Measurements from ENCODE around the gene NRXN2.
A peak's percentile ranks its signal among the peaks of the same experiment; 100 is the strongest.

The NRXN2 gene

DNA sequence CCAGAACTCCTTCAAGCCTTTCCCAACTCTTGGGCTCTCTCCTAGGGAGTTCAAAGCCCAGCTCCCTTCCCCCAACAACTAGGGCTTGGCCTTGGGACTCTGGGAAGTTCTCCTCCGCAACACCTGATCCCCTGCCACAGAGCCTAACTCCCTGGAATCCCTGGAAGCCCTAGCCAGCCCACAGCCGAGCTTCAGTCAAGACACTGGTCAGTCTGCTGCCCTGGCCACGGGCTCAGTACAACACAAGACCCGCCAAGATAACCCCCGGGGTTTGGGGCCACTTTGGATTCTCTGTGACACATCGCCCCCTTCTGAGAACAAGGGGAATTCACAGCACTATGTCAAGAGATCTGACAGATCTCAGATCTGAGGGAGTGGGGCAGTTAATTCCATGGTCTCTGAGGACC lies 73.7 kb downstream of the NRXN2 start:
- no peak for TF ChIP-seq GATA1 (IDR thresholded peaks at IDR 0.05; ENCODE audit: low read depth, low read length)
- no peak for TF ChIP-seq POLR2A (IDR thresholded peaks at IDR 0.05; ENCODE audit: low read length)
- peak; percentile 12 to 19 for DNase-seq

DNA sequence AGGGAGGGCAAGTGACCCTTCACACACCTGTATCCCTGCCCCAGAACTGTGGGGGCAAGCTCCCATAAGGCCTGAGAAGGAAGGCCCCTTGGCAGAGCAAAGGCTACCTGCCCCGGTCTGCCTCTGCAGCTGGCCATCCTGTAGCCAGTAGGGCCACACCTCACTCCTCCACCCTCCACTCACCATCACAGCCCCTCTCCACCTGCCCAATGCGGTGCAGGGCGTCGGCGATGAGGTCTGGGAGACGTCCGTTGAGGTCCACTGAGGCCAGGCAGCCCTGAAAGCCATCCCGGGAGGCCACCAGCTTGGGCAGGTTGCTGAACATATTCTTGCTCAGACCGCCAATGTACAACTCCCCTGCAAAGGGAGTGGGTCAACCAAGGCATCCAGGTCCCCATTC lies 74.4 kb downstream of the NRXN2 start:
- TF ChIP-seq GATA1 (IDR thresholded peaks at IDR 0.05; ENCODE audit: low read depth, low read length) (no peak), POLR2A (IDR thresholded peaks at IDR 0.05; ENCODE audit: low read length) (no peak)
- no peak for DNase-seq

DNA sequence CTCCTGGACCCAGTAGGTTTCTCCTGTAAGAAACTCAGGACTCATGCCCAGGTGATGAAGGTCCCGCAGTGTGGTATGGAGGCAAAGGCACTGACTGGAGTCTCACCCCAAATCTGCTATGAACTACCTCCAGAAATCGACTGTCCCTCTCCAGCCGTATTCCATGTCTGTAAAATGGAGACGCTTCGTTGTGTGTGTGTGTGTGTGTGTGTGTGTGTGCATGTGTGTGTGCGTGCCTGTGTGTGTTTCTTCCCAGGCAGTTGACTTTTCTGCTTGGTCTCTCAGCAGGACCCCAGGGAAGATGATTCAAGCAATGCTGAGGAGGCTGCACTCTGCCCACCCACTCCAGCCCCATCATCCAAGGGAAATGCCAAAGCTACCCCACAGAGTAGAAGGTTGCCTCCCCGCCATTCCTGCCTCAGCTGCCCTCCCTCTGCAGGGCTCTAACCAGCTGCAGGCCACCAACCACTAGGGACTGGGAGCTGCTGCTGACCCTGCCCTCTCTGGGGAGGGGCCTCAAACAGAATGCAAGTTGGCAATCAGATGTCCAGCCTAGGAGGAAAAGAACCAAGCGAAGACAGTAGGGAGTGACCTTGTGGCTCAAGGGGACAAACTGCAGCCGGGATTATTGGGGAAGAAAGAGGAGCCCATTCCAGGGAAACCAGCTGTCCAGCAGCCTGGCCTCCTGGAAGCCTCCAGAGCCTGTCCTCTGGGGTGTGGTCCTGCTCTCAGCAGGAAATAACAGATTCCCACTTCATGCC lies 75.8 kb downstream of the NRXN2 start:
- DNase-seq = no peak

DNA sequence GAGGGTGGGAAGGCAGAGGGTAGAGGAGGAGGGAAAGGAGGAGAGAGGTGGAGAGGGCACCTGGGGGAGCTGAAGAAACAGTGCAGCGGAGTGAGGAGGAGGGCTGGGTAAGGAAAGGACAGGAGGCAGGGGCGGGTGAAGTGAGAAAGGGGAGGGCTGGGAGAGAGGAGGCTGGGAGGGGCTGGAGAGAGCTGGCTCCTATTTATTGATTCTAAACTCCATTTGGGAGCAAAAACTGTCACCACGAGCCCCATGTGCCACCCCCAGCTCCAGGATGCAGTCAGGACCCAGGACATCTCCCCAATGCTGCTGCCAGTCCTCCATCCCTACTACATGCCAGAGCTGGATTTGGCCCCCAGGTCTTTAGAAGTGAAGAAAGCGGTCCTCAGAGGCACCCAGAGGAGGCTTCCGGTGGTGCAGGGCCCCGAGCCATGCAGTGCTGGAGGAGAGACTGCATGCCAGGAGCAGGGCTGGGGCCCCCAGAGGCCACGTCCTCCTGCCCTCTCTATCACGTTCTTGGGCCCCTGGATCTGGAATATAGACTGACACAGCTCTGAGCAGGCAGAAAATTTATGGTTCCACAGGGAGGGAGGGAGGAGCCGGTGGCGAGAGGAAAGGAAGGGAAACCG lies 78.2 kb downstream of the NRXN2 start:
- no peak for DNase-seq
- no peak for TF ChIP-seq POLR2A (IDR thresholded peaks at IDR 0.05; ENCODE audit: low read length)
- TF ChIP-seq GATA1 (IDR thresholded peaks at IDR 0.05; ENCODE audit: low read depth, low read length) = no peak

More for the DNA sequence above, 75.8 kb downstream of the NRXN2 start:
- TF ChIP-seq POLR2A (IDR thresholded peaks at IDR 0.05; ENCODE audit: low read length) (no peak), GATA1 (IDR thresholded peaks at IDR 0.05; ENCODE audit: low read depth, low read length) (no peak)

DNA sequence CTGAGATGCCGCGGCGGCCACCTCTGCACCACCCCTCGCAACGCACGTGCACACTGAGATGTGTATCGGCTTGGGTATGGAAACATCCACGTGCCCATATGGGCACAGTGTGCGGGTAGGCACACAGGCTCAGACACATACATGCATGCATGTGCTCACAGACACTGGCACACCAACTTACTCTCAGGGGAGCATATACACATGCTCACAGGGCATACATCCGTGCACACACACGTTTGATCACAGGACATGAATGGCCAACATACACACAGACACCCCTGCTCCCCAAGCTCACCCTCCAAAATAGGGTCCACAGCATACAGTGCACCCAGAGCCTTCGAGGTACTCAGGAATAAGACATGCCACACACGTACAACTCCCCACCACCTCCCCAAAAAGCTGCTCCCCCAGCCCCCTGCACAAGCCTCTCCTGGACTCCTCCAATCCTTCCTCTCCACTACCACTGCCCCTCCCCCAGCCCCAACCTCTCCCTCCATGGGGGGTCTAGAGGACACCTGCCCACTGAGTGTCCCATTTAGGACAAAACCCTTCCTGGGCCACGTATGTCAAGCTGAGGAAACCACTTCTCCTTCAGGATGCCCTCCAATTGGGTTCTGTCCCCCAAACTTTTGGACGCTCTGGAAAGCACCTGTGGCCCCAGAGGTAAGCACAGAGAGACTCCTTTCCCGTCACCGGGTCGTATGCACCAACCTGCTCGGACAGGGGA lies 78.9 kb downstream of the NRXN2 start:
- no peak for TF ChIP-seq POLR2A (IDR thresholded peaks at IDR 0.05; ENCODE audit: low read length)
- TF ChIP-seq GATA1 (IDR thresholded peaks at IDR 0.05; ENCODE audit: low read depth, low read length) = no peak
- no peak for DNase-seq

DNA sequence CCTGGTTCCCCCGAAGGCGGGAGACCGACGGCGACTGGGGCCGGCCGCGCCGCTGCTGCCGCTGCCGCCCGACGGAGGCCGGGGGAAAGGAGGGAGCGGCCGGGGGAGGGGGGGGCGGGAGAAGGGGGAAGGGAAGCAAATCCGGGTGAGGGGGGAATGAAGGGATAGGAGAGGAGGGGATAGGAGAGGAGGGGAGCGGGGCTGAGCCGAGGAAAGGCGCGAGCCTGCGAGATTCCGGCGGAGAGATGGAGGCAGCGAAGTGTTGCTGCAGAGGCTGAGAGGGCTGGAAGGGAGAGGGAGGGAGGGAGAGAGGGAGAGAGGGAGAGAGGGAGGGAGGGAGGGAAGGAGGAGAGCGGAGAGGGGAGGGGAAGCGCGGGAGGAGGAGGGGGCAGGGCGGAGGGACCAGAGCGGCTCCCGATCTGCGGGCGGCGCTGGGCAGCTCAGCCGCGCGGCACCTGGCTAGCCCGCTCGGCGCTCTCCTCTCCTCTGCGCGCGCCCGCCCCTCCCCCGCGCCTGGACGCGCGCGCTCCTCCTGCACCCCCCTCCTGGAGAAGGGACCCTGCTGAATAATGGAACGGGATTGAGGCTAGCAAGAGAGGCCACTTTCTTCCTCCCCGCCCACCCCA lies 79.6 kb downstream of the NRXN2 start:
- DNase-seq = no peak
- no peak for TF ChIP-seq POLR2A (IDR thresholded peaks at IDR 0.05; ENCODE audit: low read length)
- no peak for TF ChIP-seq GATA1 (IDR thresholded peaks at IDR 0.05; ENCODE audit: low read depth, low read length)

DNA sequence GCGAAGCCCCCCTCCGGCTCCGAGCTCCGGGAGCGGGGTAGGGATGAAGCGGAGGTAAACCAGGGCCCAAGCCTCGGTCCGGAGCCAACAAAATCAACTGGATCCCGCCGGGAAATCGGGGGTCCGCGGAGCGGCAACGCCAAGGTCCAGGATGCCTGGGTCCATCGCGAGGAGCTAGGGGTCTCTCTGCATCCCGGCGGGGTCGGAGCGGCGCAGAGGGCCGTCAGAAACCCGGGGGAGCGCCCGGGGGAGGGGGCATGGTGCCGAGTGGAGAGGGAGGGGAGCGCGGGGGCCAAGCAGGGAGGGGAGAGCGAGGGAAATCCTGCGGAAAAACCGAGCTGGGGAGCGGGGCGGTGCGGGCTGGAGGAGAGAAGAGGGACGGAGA lies 80.1 kb downstream of the NRXN2 start:
- no peak for DNase-seq
- no peak for TF ChIP-seq GATA1 (IDR thresholded peaks at IDR 0.05; ENCODE audit: low read depth, low read length)
- TF ChIP-seq POLR2A (IDR thresholded peaks at IDR 0.05; ENCODE audit: low read length) = no peak

DNA sequence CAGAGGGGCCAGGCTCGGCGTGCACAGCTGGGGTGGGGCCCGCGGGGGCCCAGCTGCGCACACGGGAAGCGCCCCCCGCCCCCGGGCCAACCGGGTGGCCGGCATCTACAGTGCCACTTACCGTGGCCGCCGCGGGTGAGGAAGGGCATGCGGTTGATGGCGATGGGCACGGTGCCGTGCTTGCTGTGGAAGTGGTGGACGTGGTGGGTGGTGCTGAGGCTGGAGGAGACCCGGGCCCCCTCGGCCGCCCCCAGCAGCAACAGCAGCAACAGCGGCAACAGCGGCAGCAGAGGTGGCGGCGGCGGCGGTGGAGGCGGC lies 80.6 kb downstream of the NRXN2 start:
- TF ChIP-seq GATA1 (IDR thresholded peaks at IDR 0.05; ENCODE audit: low read depth, low read length) = no peak
- TF ChIP-seq POLR2A (IDR thresholded peaks at IDR 0.05; ENCODE audit: low read length) = no peak
- no peak for DNase-seq

DNA sequence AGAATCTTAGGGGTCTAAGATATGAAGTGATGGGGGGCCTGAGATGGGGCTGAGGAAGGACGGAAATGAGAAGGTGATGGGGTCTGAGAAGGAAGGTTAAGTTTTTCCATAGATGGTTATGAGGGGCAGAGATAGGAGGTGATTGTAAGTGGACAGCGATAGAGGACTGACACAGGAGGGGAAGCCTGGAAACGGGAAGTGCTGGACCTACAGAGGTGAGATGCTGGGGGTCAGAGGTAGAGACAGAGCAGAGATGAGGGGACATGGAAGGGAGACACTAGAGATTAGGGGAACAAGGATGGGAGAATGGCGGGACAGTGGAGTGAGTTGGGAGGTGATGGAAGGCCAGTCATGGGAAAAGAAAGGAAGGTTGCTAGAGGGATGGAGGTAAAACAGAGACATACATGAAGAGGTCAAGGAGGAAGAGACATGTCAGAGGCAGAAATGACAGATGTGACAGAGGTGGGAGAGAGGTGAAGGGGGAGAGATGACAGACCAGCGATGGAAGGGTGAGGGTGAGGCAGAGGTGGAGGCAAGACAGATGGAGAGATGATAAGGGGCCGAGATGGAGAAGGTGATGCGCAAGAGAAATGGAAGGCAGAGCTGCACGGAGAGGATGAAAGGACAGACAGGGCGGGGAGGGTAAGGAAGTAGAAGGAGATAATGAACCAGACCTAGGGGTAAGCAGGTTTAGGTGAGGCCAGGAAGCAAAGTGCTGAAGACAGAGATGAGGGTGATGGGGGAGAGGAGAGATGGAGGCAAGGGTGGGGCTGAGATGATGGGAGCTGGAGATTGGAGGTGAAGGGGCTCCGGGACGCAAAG lies 81.2 kb downstream of the NRXN2 start:
- DNase-seq = no peak
- TF ChIP-seq POLR2A (IDR thresholded peaks at IDR 0.05; ENCODE audit: low read length) (no peak), GATA1 (IDR thresholded peaks at IDR 0.05; ENCODE audit: low read depth, low read length) (no peak)

DNA sequence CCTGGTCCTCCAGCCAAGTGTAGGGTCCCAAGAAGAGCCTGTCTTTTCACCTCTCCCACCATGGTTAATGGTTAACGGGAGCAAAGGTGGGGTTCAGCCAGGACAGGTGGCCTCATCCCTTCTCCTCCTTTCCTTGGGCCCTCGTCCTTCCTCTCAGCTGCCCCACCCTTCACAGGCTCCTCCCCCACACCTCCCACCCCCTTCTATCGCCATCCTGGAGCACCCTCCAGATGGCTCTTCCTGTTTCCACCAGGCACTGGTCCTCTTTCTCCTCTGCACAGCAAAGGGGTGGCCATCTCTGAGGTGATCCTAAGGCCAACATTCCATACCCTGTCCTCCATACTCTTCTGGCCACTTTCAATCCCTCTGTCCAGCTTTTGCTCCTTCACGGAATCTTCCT lies 83.1 kb downstream of the NRXN2 start:
- DNase-seq = no peak
- TF ChIP-seq GATA1 (IDR thresholded peaks at IDR 0.05; ENCODE audit: low read depth, low read length) (no peak), POLR2A (IDR thresholded peaks at IDR 0.05; ENCODE audit: low read length) (no peak)

DNA sequence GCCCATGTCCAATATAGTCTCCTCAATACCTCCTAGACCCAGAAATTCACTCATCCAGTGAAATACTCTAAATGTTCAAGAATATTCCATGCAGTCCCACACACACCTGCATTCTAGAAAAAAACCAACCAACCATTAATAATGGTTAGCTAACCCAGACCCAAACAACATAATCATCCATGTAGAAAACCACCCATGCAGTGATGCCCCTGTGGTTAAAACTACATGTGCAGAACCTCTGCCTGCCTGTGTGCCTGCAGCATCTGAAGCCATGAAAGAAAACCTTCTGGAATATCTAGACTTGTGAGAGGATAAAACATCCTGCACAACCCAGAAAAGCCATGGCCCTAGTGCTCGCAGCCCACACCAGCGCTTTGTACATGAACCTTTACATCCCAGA lies 84.2 kb downstream of the NRXN2 start:
- TF ChIP-seq POLR2A (IDR thresholded peaks at IDR 0.05; ENCODE audit: low read length) = no peak
- TF ChIP-seq GATA1 (IDR thresholded peaks at IDR 0.05; ENCODE audit: low read depth, low read length) = no peak
- DNase-seq = no peak

DNA sequence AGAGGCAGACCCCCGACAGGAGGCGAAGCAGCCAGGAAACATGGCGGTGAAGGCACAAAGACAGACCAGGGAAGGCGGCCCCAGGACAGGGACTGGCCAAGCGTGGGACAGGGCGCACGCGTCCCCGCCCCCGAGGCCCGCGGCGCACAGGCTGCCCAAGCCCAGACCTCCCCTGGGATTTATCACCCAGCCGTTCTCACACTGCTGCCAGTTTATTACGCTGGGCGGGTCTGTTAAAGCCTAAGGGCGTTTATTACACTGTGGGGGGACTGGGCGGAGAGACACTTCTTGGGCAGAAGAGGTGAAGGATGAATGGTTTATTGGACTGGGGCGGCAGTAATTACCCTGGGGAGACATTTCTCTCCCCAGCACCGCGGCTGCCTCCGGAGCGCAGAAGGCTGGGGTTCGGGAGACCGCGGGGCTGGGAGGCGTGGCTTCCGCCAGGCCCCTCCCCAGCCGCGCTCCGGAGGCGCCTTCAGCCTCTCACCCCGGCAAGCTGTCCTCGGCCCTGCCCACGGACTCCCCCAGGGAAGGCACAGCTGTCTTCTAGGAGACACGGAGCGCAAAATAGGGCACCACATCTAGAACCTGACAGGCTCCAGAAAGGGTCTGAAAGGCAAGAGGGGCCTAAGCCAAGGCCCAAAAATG lies 84.9 kb downstream of the NRXN2 start:
- TF ChIP-seq GATA1 (IDR thresholded peaks at IDR 0.05; ENCODE audit: low read depth, low read length) (no peak), POLR2A (IDR thresholded peaks at IDR 0.05; ENCODE audit: low read length) (no peak)
- no peak for DNase-seq
